H9 (cell line): ENCODE measurements around the gene GGNBP2. TPM values are rescaled to one million over a fixed set of nuclear protein-coding genes. Genes with fewer than 3 reads are reported as not detected.

Experiments used
- DNase-seq: peaks from one replicate; pipeline ENCODE4 v3.0.0-alpha.2; 2017
- H2AFZ ChIP-seq: one replicate; pipeline ENCODE4 v1.6.1; 2013; ENCODE audit warnings: mild to moderate bottlenecking, low read length, control low read depth, moderate library complexity
- H2AK5ac ChIP-seq: 2 replicates; pipeline ENCODE4 v1.6.1; 2013; ENCODE audit warnings: low read length, control low read depth, mixed read lengths; ENCODE audit not compliant: insufficient read length
- H2BK120ac ChIP-seq: one replicate; pipeline ENCODE4 v1.6.1; 2013; ENCODE audit warnings: low read depth, mild to moderate bottlenecking, low read length, control low read depth, inconsistent platforms; ENCODE audit not compliant: poor library complexity, severe bottlenecking
- H2BK12ac ChIP-seq: 2 replicates; pipeline ENCODE4 v1.6.1; 2013; ENCODE audit warnings: low read length, control low read depth, mixed read lengths, low read depth; ENCODE audit not compliant: insufficient read length
- H2BK15ac ChIP-seq: 2 replicates; pipeline ENCODE4 v1.6.1; 2013; ENCODE audit warnings: low read depth, low read length, control low read depth
- H2BK20ac ChIP-seq: one replicate; pipeline ENCODE4 v1.6.1; 2013; ENCODE audit warnings: low read depth, mild to moderate bottlenecking, low read length, control low read depth, inconsistent platforms; ENCODE audit not compliant: poor library complexity, severe bottlenecking
- H2BK5ac ChIP-seq: 2 replicates; pipeline ENCODE4 v1.6.1; 2013; ENCODE audit warnings: low read length, control low read depth, mixed read lengths; ENCODE audit not compliant: insufficient read length
- H3K14ac ChIP-seq: 2 replicates; pipeline ENCODE4 v1.6.1; 2013; ENCODE audit warnings: low read length, control low read depth; ENCODE audit not compliant: insufficient read depth
- H3K18ac ChIP-seq: 2 replicates; pipeline ENCODE4 v1.6.1; 2013; ENCODE audit warnings: low read depth, mild to moderate bottlenecking, mixed read lengths, low read length, control low read depth; ENCODE audit not compliant: insufficient read length
- H3K23ac ChIP-seq: 2 replicates; pipeline ENCODE4 v1.6.1; 2013; ENCODE audit warnings: low read length, control low read depth, mixed read lengths, low read depth; ENCODE audit not compliant: insufficient read length
- H3K23me2 ChIP-seq: 2 replicates; pipeline ENCODE4 v1.6.1; 2013; ENCODE audit warnings: low read depth, mild to moderate bottlenecking, mixed read lengths, low read length, control low read depth; ENCODE audit not compliant: insufficient read length, poor library complexity, severe bottlenecking
- H3K27ac ChIP-seq: 2 replicates; pipeline ENCODE4 v1.5.1; 2013; ENCODE audit warnings: low read length, control low read depth, mixed read lengths, low read depth; ENCODE audit not compliant: insufficient read length
- H3K27me3 ChIP-seq: 2 replicates; pipeline ENCODE4 v1.6.1; 2013; ENCODE audit warnings: low read length, control low read depth, inconsistent platforms; ENCODE audit not compliant: insufficient read depth
- H3K4ac ChIP-seq: 2 replicates; pipeline ENCODE4 v1.6.1; 2013; ENCODE audit warnings: low read depth, mild to moderate bottlenecking, control low read depth, inconsistent platforms, low read length, moderate library complexity
- H3K4me1 ChIP-seq: 2 replicates; pipeline ENCODE4 v1.6.1; 2013; ENCODE audit warnings: low read length, control low read depth, inconsistent platforms; ENCODE audit not compliant: insufficient read depth
- H3K4me2 ChIP-seq: 2 replicates; pipeline ENCODE4 v1.6.1; 2013; ENCODE audit warnings: low read length, control low read depth, mixed read lengths; ENCODE audit not compliant: insufficient read length, insufficient read depth
- H3K56ac ChIP-seq: 2 replicates; pipeline ENCODE4 v1.6.1; 2013; ENCODE audit warnings: low read depth, mild to moderate bottlenecking, mixed read lengths, low read length, control low read depth; ENCODE audit not compliant: insufficient read length
- H3K79me1 ChIP-seq: 2 replicates; pipeline ENCODE4 v1.6.1; 2013; ENCODE audit warnings: low read depth, mild to moderate bottlenecking, moderate library complexity, low read length, control low read depth, inconsistent platforms; ENCODE audit not compliant: insufficient read depth, poor library complexity, severe bottlenecking
- H3K79me2 ChIP-seq: 2 replicates; pipeline ENCODE4 v1.6.1; 2013; ENCODE audit warnings: low read length, control low read depth, inconsistent platforms; ENCODE audit not compliant: insufficient read depth
- H3K9ac ChIP-seq: 2 replicates; pipeline ENCODE4 v1.6.1; 2013; ENCODE audit warnings: low read length, control low read depth, mixed read lengths; ENCODE audit not compliant: insufficient read length; ENCODE audit errors: extremely low read depth
- H3K9me3 ChIP-seq: one replicate; pipeline ENCODE4 v1.6.1; 2013; ENCODE audit warnings: low read depth, low read length, inconsistent platforms; ENCODE audit not compliant: control insufficient read depth
- H3T11ph ChIP-seq: one replicate; pipeline ENCODE4 v1.6.1; 2013; ENCODE audit warnings: mild to moderate bottlenecking, low read length, control low read depth, inconsistent platforms
- H4K20me1 ChIP-seq: one replicate; pipeline ENCODE4 v1.6.1; 2013; ENCODE audit not compliant: control insufficient read depth, insufficient read length, insufficient read depth
- H4K5ac ChIP-seq: 2 replicates; pipeline ENCODE4 v1.6.1; 2013; ENCODE audit warnings: low read depth, mild to moderate bottlenecking, mixed read lengths, low read length, control low read depth; ENCODE audit not compliant: insufficient read length
- H4K8ac ChIP-seq: replicated peaks from 2 replicates; pipeline ENCODE4 v1.6.1; 2013; ENCODE audit warnings: low read length, control low read depth, mixed read lengths, low read depth; ENCODE audit not compliant: insufficient read length
- H4K91ac ChIP-seq: 2 replicates; pipeline ENCODE4 v1.6.1; 2013; ENCODE audit warnings: low read depth, mild to moderate bottlenecking, moderate library complexity, mixed read lengths, low read length, control low read depth; ENCODE audit not compliant: insufficient read length
- H3K27ac Mint-ChIP-seq, 3 experiments: 2 replicates in 2 of 3; 3 replicates in 1 of 3; pipeline ENCODE4 v1.8.0; 2020 to 2021; ENCODE audit warnings: mixed read lengths in 3 of 3, mild to moderate bottlenecking in 1 of 3, moderate library complexity in 1 of 3
- H3K27me3 Mint-ChIP-seq: 2 replicates; pipeline ENCODE4 v1.8.0; 2021; ENCODE audit warnings: low read depth, mild to moderate bottlenecking, moderate library complexity, mixed read lengths
- H3K36me3 Mint-ChIP-seq, 3 experiments: 2 replicates in 2 of 3; 3 replicates in 1 of 3; pipeline ENCODE4 v1.8.0; 2020 to 2021; ENCODE audit warnings: low read depth in 3 of 3, mixed read lengths in 3 of 3; ENCODE audit not compliant: insufficient read depth in 1 of 3
- H3K4me1 Mint-ChIP-seq, 2 experiments: 2 replicates each; pipeline ENCODE4 v1.8.0; 2020; ENCODE audit warnings: mixed read lengths in 2 of 2
- H3K4me3 Mint-ChIP-seq, 2 experiments: 2 replicates in 1 of 2; 3 replicates in 1 of 2; pipeline ENCODE4 v1.8.0; 2020 to 2021; ENCODE audit warnings: mild to moderate bottlenecking in 2 of 2, mixed read lengths in 2 of 2, moderate library complexity in 1 of 2
- H3K9me3 Mint-ChIP-seq, 2 experiments: 2 replicates in 1 of 2; 3 replicates in 1 of 2; pipeline ENCODE4 v1.8.0; 2020; ENCODE audit warnings: mild to moderate bottlenecking in 2 of 2, mixed read lengths in 2 of 2, moderate library complexity in 1 of 2
- WGBS: extraction: QIAGEN DNeasy Blood & Tissue Kit; methylation state at CpG from one replicate; pipeline ENCODE4 v1.1.7; 2013; ENCODE audit warnings: missing lambda C conversion rate, low lambda C conversion rate, mixed read lengths; ENCODE audit not compliant: insufficient read length; ENCODE audit errors: extremely low coverage; 5-methylcytosine and 5-hydroxymethylcytosine counted together
- total RNA-seq: library from RNA; stranded (reverse); gene quantifications from 2 replicates; pipeline ENCODE4 v1.2.1, GENCODE V29; 2021
- TF ChIP-seq, protein P1 (sequence below): fragments of 200-600 bp; sonication (generic); conservative IDR thresholded peaks from 3 replicates; pipeline ENCODE4 v1.8.0; 2021; ENCODE audit warnings: antibody characterized with exemption, mild to moderate bottlenecking

The GGNBP2 gene
- total RNA-seq, 1 experiment from 2014 or later: 52.8 TPM

GRCh38 chr17:36629252-36629847 is 84.6 kb downstream of the GGNBP2 start:
- H2BK15ac ChIP-seq: no peak overlapping the region
- H3K18ac ChIP-seq: no peak overlapping the region
- H4K20me1 ChIP-seq: no peaks in the 10 kb centered on the region
- H3K23ac ChIP-seq: no peak overlapping the region
- H4K8ac ChIP-seq: no peak overlapping the region
- H3K9me3 Mint-ChIP-seq: no peaks in the 10 kb centered on the region
- no peaks in the 10 kb centered on the region for H3K9me3 ChIP-seq
- no peak overlapping the region for H4K91ac ChIP-seq
- H3K79me1 ChIP-seq: no peaks in the 10 kb centered on the region
- no peak overlapping the region for H2BK12ac ChIP-seq
- no peak overlapping the region for H3K4ac ChIP-seq
- H3K27me3 Mint-ChIP-seq: peaks cover 41% of the 10 kb centered on the region
- H3K79me2 ChIP-seq: no peaks in the 10 kb centered on the region
- no peak overlapping the region for H4K5ac ChIP-seq
- no peak overlapping the region for H3K4me3 Mint-ChIP-seq
- H3K4me2 ChIP-seq: no peak overlapping the region
- H3K23me2 ChIP-seq: no peaks in the 10 kb centered on the region
- H3K4me1 ChIP-seq: peaks cover 6% of the 10 kb centered on the region; the same call in 1 of the 2 replicates
- no peak overlapping the region for H3K14ac ChIP-seq
- H3K27me3 ChIP-seq: no peaks in the 10 kb centered on the region
- H3K9ac ChIP-seq: no peak overlapping the region
- H3K36me3 Mint-ChIP-seq: no peaks in the 10 kb centered on the region; a peak in 1 of 7 replicates
- no peak overlapping the region for H3T11ph ChIP-seq
- no peak overlapping the region for H2BK5ac ChIP-seq
- no peak overlapping the region for H2BK20ac ChIP-seq
- no peak overlapping the region for H2BK120ac ChIP-seq
- no peak overlapping the region for H2AK5ac ChIP-seq
- H2AFZ ChIP-seq: no peak overlapping the region
- no peak overlapping the region for H3K27ac Mint-ChIP-seq
- no CpG with 5 or more reads among the region's 14 CpGs for WGBS
- peak; percentile 91 for DNase-seq
- H3K56ac ChIP-seq: no peak overlapping the region
- TF ChIP-seq, protein P1, sequence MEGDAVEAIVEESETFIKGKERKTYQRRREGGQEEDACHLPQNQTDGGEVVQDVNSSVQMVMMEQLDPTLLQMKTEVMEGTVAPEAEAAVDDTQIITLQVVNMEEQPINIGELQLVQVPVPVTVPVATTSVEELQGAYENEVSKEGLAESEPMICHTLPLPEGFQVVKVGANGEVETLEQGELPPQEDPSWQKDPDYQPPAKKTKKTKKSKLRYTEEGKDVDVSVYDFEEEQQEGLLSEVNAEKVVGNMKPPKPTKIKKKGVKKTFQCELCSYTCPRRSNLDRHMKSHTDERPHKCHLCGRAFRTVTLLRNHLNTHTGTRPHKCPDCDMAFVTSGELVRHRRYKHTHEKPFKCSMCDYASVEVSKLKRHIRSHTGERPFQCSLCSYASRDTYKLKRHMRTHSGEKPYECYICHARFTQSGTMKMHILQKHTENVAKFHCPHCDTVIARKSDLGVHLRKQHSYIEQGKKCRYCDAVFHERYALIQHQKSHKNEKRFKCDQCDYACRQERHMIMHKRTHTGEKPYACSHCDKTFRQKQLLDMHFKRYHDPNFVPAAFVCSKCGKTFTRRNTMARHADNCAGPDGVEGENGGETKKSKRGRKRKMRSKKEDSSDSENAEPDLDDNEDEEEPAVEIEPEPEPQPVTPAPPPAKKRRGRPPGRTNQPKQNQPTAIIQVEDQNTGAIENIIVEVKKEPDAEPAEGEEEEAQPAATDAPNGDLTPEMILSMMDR: peak; percentile 98
- H3K27ac ChIP-seq: no peak overlapping the region
- H3K4me1 Mint-ChIP-seq: peaks cover 28 to 63% of the 10 kb centered on the region in 2 experiments
